B cell (primary cell): ENCODE data around the gene STOX1. TPM values are rescaled to one million over a fixed set of nuclear protein-coding genes. Genes with fewer than 3 reads are reported as not detected.

Experiments used
- ATAC-seq: fragments of 200-7000 bp; cut with Tn5 transposase; one replicate; pipeline ENCODE4 v1.10.0; 2021; ENCODE audit warnings: low read depth, mild to moderate bottlenecking, moderate number of reproducible peaks, moderate library complexity
- CTCF ChIA-PET: fragments of 350-600 bp; sonication (Branson Sonifier 250); formaldehyde crosslinking; loops from one replicate; lab custom pipeline; 2021; ENCODE audit warnings: antibody characterized with exemption, inconsistent platforms; lab: Charles Lee
- POLR2A ChIA-PET: fragments of 350-600 bp; sonication (Branson Sonifier 250); formaldehyde crosslinking; loops from one replicate; lab custom pipeline; 2021; ENCODE audit warnings: antibody characterized with exemption; lab: Charles Lee
- DNase-seq: peaks from one replicate; pipeline ENCODE4 v3.0.0; 2013
- H2AFZ ChIP-seq: 2 replicates; pipeline ENCODE4 v1.6.1; 2012; ENCODE audit warnings: mild to moderate bottlenecking, low read depth, low read length; ENCODE audit not compliant: insufficient read depth, poor library complexity, severe bottlenecking
- H3K27ac ChIP-seq, 2 donors: 1 replicate in 1 of 2; 2 replicates in 1 of 2; pipeline ENCODE4 v1.5.1; 2012 to 2013; ENCODE audit warnings: low read length in 2 of 2, mild to moderate bottlenecking in 2 of 2, moderate library complexity in 1 of 2
- H3K27me3 ChIP-seq, 4 experiments: fragments of 200-600 bp in 1 of 4; sonication (generic) in 1 of 4; replicated peaks in 1 of 4; 1 replicate in 2 of 4; 2 replicates in 2 of 4; pipeline versions ENCODE4 v1.6.1 to v1.7.0; 2013 to 2016; ENCODE audit warnings: low read length in 3 of 4, mild to moderate bottlenecking in 2 of 4, mixed read lengths in 1 of 4, moderate library complexity in 1 of 4; ENCODE audit not compliant: insufficient read depth in 4 of 4, control insufficient read depth in 3 of 4; ENCODE audit errors: control extremely low read depth in 1 of 4
- H3K36me3 ChIP-seq, 2 experiments: replicated peaks in 1 of 2; 1 replicate in 1 of 2; 2 replicates in 1 of 2; pipeline versions ENCODE4 v1.6.1 to v1.7.1; 2013; ENCODE audit warnings: low read length in 1 of 2; ENCODE audit not compliant: insufficient read depth in 2 of 2, control insufficient read depth in 1 of 2; ENCODE audit errors: control extremely low read depth in 1 of 2, extremely low read depth in 1 of 2
- H3K4me1 ChIP-seq, 2 donors: fragments of 200-600 bp in 1 of 2; sonication (generic) in 1 of 2; 1 replicate in 1 of 2; 2 replicates in 1 of 2; pipeline versions ENCODE4 v1.5.1 to v1.6.1; 2013 to 2017; ENCODE audit warnings: low read length in 2 of 2; ENCODE audit not compliant: control insufficient read depth in 2 of 2, insufficient read depth in 2 of 2
- H3K4me2 ChIP-seq: replicated peaks from 2 replicates; pipeline ENCODE3; 2012; ENCODE audit warnings: mild to moderate bottlenecking, low read depth, low read length; ENCODE audit not compliant: poor library complexity, severe bottlenecking
- H3K4me3 ChIP-seq, 5 experiments: fragments of 200-600 bp in 1 of 5; sonication (generic) in 1 of 5; 1 replicate in 3 of 5; 2 replicates in 2 of 5; pipeline versions ENCODE4 v1.5.1 to v1.7.0; 2011 to 2016; ENCODE audit warnings: low read length in 4 of 5, mild to moderate bottlenecking in 4 of 5, low read depth in 2 of 5, control low read depth in 1 of 5, moderate library complexity in 1 of 5; ENCODE audit not compliant: insufficient read depth in 1 of 5; ENCODE audit errors: control extremely low read depth in 1 of 5, extremely low read depth in 1 of 5
- H3K79me2 ChIP-seq: fragments of 200-600 bp; sonication (generic); one replicate; pipeline ENCODE4 v1.6.0; 2016; ENCODE audit warnings: low read length; ENCODE audit not compliant: control insufficient read depth, insufficient read depth
- H3K9ac ChIP-seq: fragments of 200-600 bp; sonication (generic); 2 replicates; pipeline ENCODE4 v1.6.1; 2017; ENCODE audit warnings: mild to moderate bottlenecking, low read length, moderate library complexity
- H3K9me3 ChIP-seq, 3 donors: one replicate each; pipeline versions ENCODE4 v1.6.1 to v1.7.1; 2013; ENCODE audit warnings: low read length in 2 of 3; ENCODE audit not compliant: control insufficient read depth in 2 of 3, insufficient read depth in 1 of 3; ENCODE audit errors: control extremely low read depth in 1 of 3
- H4K20me1 ChIP-seq: 2 replicates; pipeline ENCODE4 v1.6.0; 2012; ENCODE audit warnings: mild to moderate bottlenecking, low read length; ENCODE audit not compliant: insufficient read depth, control insufficient read depth, poor library complexity, severe bottlenecking
- H3K27ac Mint-ChIP-seq: one replicate; pipeline ENCODE4 v1.8.0; 2021; ENCODE audit warnings: mixed read lengths
- H3K27me3 Mint-ChIP-seq: one replicate; pipeline ENCODE4 v1.8.0; 2021; ENCODE audit warnings: mixed read lengths
- H3K4me1 Mint-ChIP-seq: one replicate; pipeline ENCODE4 v1.8.0; 2021; ENCODE audit warnings: mixed read lengths
- H3K4me3 Mint-ChIP-seq: one replicate; pipeline ENCODE4 v1.8.0; 2021; ENCODE audit warnings: mixed read lengths
- H3K9me3 Mint-ChIP-seq: one replicate; pipeline ENCODE4 v1.8.0; 2022; ENCODE audit warnings: mixed read lengths; ENCODE audit not compliant: insufficient read depth
- CTCF ChIP-seq: fragments of 200-600 bp; IDR thresholded peaks from one replicate; pipeline ENCODE4 v1.8.0; 2022; ENCODE audit warnings: antibody characterized with exemption, mild to moderate bottlenecking
- EZH2 ChIP-seq: IDR thresholded peaks from 2 replicates; pipeline ENCODE4 v1.6.1; 2012; ENCODE audit warnings: borderline replicate concordance, low read depth, mild to moderate bottlenecking, moderate library complexity, low read length; ENCODE audit not compliant: insufficient read depth, poor library complexity, severe bottlenecking
- WGBS: methylation state at CpG from one replicate; pipeline ENCODE4 v1.1.5; 2013; ENCODE audit warnings: missing lambda C conversion rate; ENCODE audit not compliant: insufficient coverage; 5-methylcytosine and 5-hydroxymethylcytosine counted together
- intact Hi-C: fragments of 100-400 bp; cut with micrococcal nuclease; formaldehyde crosslinking; loops from one replicate; pipeline ENCODE4 v1.10.0; 2022
- polyA plus RNA-seq: library from polyadenylated mRNA; depleted of rRNA; stranded (reverse); fragments of >200 nt; gene quantifications from 2 replicates; pipeline ENCODE4 v1.2.3, GENCODE V29; 2012
- total RNA-seq, 2 donors: library from RNA; stranded (reverse); fragments of 120-200 nt in 1 of 2; gene quantifications; 1 replicate in 1 of 2; 2 replicates in 1 of 2; pipeline versions ENCODE4 v1.2.3 to v1.2.4, GENCODE V29; 2013 to 2022

Gene STOX1
- total and polyA plus RNA-seq, 2 donors (not counting 1 experiment from before 2014, with no cell fraction given), result 0.07 to 0.57 TPM

DNA sequence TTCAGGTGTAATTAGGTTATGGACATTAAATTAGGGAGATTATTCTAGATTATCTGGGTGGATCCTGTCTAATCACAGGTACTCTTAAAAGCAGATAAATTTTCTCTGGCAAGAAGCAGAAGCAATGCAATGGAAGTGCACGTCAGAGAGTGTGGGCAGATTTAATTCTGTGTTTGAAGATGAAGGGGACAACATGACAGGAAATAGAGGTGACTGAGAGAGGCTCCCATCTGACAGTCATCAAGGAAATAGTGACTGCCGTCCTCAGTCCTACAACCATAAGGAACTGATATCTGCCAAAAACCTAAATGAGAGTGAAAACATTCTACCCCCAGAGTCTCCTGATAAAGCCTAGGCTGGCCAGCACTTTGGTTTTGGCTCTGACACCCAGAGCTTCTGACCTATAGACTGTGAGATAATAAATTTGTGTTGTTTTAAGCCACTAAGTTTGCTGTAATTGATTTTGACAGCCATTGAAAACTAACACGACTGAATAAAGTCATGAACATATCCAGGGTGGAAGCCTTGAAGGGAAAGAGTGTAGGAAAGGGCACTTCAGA lies 43.3 kb downstream of the STOX1 start:
- Histone ChIP-seq H3K4me2 (no peak overlapping the region), H4K20me1 (no peaks in the 10 kb centered on the region), H3K79me2 (no peaks in the 10 kb centered on the region), H3K27me3 (no peaks in the 10 kb centered on the region), H3K9me3 (no peaks in the 10 kb centered on the region), H3K27ac (no peak overlapping the region), H2AFZ (no peak overlapping the region), H3K9ac (no peak overlapping the region), H3K4me3 (no peak overlapping the region), H3K36me3 (no peaks in the 10 kb centered on the region), H3K4me1 (no peaks in the 10 kb centered on the region)
- 91% methylated on average over 1 of the region's 3 CpGs for WGBS
- TF ChIP-seq EZH2 (no peak), CTCF (no peak)
- H3K27me3 Mint-ChIP-seq, result no peaks in the 10 kb centered on the region
- no peaks in the 10 kb centered on the region for H3K4me1 Mint-ChIP-seq
- POLR2A ChIA-PET, result no interaction called here
- no peak for ATAC-seq
- no peak overlapping the region for H3K4me3 Mint-ChIP-seq
- H3K9me3 Mint-ChIP-seq, result no peaks in the 10 kb centered on the region
- H3K27ac Mint-ChIP-seq, result no peak overlapping the region
- intact Hi-C loops, result no loop called here
- CTCF ChIA-PET, result no interaction called here
- DNase-seq, result no peak

DNA sequence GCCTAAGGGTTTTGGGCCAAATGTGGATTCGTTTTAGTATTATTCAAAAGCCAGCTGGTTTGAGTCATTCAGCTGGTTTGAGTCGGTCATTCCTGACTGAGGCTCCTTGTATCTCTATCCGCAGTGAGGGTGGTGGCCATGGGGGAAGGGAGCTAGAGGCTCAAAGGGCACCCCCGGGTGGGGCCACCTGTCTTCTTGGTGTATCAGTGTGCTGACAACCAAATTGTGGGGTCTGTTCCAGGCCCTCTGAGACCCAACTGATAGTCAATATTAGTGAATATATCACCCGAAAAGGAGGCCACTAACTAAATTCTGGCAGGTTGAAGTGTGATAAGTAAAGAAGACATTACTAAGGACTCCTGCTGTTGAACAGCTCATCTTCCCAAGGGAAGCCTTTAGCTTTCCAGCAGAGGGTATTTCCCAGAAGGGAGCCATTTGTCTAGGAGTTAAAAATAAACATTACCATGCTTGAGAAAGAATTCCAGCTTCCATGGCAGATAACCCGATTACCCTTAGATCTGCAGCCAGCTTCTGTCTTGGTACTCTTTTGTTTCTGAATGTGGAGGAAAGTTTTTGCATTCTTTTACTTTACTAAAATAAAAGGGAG lies 43.9 kb downstream of the STOX1 start:
- Histone ChIP-seq H3K4me3 (no peak overlapping the region), H3K36me3 (no peaks in the 10 kb centered on the region), H3K4me2 (no peak overlapping the region), H3K9me3 (no peaks in the 10 kb centered on the region), H3K27ac (no peak overlapping the region), H3K4me1 (no peaks in the 10 kb centered on the region), H3K79me2 (no peaks in the 10 kb centered on the region), H3K9ac (no peak overlapping the region), H2AFZ (no peak overlapping the region), H3K27me3 (no peaks in the 10 kb centered on the region), H4K20me1 (no peaks in the 10 kb centered on the region)
- POLR2A ChIA-PET, result no interaction called here
- Mint-ChIP-seq H3K4me3 (no peak overlapping the region), H3K27ac (no peak overlapping the region), H3K27me3 (no peaks in the 10 kb centered on the region), H3K4me1 (no peaks in the 10 kb centered on the region), H3K9me3 (no peaks in the 10 kb centered on the region)
- CTCF ChIA-PET, result no interaction called here
- no peak for ATAC-seq
- no peak for DNase-seq
- 77% methylated on average over 4 of the region's 6 CpGs for WGBS
- TF ChIP-seq CTCF (no peak), EZH2 (no peak)
- intact Hi-C loops, result no loop called here
